Progenitor cell of endocrine pancreas (in vitro differentiated cells): Measurements from ENCODE around the gene ACTR3. TPM values are rescaled to one million over a fixed set of nuclear protein-coding genes. Genes with fewer than 3 reads are reported as not detected.
A peak's percentile ranks its signal among the peaks of the same experiment; 100 is the strongest.

ENCODE experiments used
- DNase-seq: peaks from one replicate; pipeline ENCODE4 v3.0.0; 2021; ENCODE audit warnings: low spot score; ENCODE audit not compliant: unreplicated experiment
- H3K27ac Mint-ChIP-seq: 2 replicates; pipeline ENCODE4 v1.8.0; 2021; ENCODE audit warnings: mild to moderate bottlenecking, moderate library complexity, mixed read lengths
- H3K27me3 Mint-ChIP-seq: 2 replicates; pipeline ENCODE4 v1.8.0; 2021; ENCODE audit warnings: mixed read lengths
- H3K36me3 Mint-ChIP-seq: 2 replicates; pipeline ENCODE4 v1.8.0; 2022; ENCODE audit warnings: mixed read lengths; ENCODE audit not compliant: insufficient read depth
- H3K4me1 Mint-ChIP-seq: 2 replicates; pipeline ENCODE4 v1.8.0; 2021; ENCODE audit warnings: low read depth, mixed read lengths
- H3K4me3 Mint-ChIP-seq: 2 replicates; pipeline ENCODE4 v1.8.0; 2021; ENCODE audit warnings: low read depth, mild to moderate bottlenecking, moderate library complexity, mixed read lengths
- H3K9me3 Mint-ChIP-seq: 2 replicates; pipeline ENCODE4 v1.8.0; 2021; ENCODE audit warnings: low read depth, mixed read lengths
- total RNA-seq: library from RNA; stranded (reverse); gene quantifications from 2 replicates; pipeline ENCODE4 v1.2.1, GENCODE V29; 2021
- TF ChIP-seq, protein P1 (sequence below): fragments of 200-600 bp; sonication (generic); IDR thresholded peaks from one replicate; pipeline ENCODE4 v1.5.0; 2021; ENCODE audit warnings: antibody characterized with exemption, mild to moderate bottlenecking; ENCODE audit not compliant: unreplicated experiment

ACTR3 gene
- total RNA-seq, 1 donor from 2014 or later = 156 TPM

DNA sequence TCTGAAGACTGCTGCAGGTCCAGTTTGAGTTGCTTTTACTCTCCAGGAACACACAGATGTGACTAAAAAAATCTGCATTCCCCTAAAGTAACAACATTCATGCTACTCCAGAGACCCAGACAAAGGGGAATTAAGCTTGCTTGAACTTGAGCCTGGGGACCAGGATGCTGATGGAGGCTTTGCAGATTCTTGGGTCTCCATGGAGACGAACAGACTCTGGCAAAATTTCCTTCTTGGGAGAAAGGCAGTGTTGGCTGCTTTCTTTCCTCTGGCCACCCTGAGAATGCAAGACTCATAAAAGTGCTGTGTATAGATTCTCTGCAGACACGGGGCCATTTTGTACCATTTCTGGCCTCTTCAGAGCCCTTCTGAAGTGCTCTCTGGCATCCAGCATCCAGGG lies 112.0 kb downstream of the ACTR3 start:
- TF ChIP-seq, protein P1, sequence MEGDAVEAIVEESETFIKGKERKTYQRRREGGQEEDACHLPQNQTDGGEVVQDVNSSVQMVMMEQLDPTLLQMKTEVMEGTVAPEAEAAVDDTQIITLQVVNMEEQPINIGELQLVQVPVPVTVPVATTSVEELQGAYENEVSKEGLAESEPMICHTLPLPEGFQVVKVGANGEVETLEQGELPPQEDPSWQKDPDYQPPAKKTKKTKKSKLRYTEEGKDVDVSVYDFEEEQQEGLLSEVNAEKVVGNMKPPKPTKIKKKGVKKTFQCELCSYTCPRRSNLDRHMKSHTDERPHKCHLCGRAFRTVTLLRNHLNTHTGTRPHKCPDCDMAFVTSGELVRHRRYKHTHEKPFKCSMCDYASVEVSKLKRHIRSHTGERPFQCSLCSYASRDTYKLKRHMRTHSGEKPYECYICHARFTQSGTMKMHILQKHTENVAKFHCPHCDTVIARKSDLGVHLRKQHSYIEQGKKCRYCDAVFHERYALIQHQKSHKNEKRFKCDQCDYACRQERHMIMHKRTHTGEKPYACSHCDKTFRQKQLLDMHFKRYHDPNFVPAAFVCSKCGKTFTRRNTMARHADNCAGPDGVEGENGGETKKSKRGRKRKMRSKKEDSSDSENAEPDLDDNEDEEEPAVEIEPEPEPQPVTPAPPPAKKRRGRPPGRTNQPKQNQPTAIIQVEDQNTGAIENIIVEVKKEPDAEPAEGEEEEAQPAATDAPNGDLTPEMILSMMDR = no peak
- peaks cover 18% of the 10 kb centered on the region for H3K4me1 Mint-ChIP-seq
- H3K4me3 Mint-ChIP-seq = no peak overlapping the region
- H3K9me3 Mint-ChIP-seq = peaks cover 7% of the 10 kb centered on the region
- H3K27ac Mint-ChIP-seq = no peak overlapping the region
- no peak for DNase-seq
- H3K36me3 Mint-ChIP-seq = no peaks in the 10 kb centered on the region
- peaks cover 6% of the 10 kb centered on the region for H3K27me3 Mint-ChIP-seq

DNA sequence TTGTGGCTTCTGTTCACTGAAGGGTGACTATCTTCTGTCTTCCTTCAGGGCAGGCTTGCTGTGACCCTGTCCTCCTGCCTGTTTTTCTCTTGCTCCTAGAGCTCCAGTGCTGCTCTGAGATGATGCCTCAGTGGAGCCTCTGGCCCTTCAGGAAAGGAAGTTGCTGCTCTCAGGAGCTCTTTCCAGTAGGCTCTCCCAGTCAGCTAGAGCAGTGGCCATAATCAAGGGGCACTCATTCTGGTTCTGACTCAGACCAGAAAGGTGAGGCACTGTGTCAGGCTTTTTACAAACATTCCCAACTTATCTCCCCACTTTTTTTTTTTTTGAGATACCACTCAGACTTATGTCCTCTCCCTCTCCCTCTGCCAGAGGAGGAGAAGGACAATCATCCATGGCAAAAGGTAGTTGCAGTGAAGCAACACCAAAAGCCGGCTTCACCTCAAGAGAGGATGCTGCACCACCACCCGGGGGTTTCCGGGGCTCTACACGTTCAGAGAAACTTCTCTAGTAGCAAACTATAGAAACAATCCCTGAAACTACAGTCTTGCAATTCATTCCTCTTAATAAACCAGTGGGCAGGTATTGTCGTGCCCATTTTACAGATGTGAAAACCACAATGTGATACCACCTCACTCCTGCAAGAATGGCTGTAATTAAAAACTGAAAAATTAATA lies 115.4 kb downstream of the ACTR3 start:
- Mint-ChIP-seq H3K4me3 (no peak overlapping the region), H3K4me1 (peaks cover 35% of the 10 kb centered on the region), H3K27ac (peak overlapping the region; percentile 50), H3K9me3 (peaks cover 11% of the 10 kb centered on the region), H3K36me3 (no peaks in the 10 kb centered on the region), H3K27me3 (no peaks in the 10 kb centered on the region)
- no peak for DNase-seq
- TF ChIP-seq, protein P1 = no peak

DNA sequence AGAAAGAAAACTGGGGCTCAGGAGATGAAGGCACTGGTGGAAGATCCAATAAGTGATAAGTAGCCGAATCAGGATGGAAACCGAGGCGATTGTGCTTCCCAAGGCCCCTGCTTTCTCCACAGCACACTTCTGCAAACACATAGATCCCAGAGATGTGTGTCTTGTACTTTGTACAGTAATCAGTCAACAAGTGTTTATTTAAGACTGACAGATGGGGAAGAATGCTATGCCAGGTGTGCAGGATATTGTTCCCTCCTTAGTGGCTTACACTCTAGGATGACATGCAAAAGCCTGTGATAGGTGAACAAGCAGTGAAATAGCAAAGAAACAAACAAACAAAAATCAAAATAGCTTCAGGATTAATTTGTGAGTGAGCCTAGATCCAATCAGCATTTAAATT lies 116.6 kb downstream of the ACTR3 start:
- TF ChIP-seq, protein P1 = no peak
- H3K27me3 Mint-ChIP-seq = no peaks in the 10 kb centered on the region
- H3K9me3 Mint-ChIP-seq = peaks cover 11% of the 10 kb centered on the region
- H3K27ac Mint-ChIP-seq = peak overlapping the region; percentile 86
- no peak overlapping the region for H3K4me3 Mint-ChIP-seq
- H3K4me1 Mint-ChIP-seq = peaks cover 29% of the 10 kb centered on the region
- no peak for DNase-seq
- H3K36me3 Mint-ChIP-seq = no peaks in the 10 kb centered on the region

DNA sequence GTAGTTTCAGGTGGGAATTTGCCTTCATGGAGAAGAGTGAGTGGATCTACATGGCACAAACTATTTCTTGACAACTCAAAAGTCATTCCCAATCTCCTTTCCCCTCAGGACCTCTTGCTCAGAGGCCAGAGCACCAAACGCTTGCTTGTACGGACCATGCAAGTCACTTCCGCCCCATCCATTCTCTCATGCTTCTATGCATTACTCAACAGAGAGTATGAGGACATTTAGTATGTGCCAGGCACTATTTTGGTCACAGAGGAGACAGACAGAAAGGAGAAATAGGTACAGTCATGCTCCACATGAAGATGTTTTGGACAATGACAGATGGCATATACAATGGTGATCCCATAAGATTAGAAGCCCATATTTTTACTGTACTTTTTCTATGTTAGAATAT lies 117.5 kb downstream of the ACTR3 start:
- Mint-ChIP-seq H3K9me3 (peaks cover 11% of the 10 kb centered on the region), H3K4me3 (no peak overlapping the region), H3K27ac (peak overlapping the region; percentile 22), H3K36me3 (no peaks in the 10 kb centered on the region), H3K27me3 (no peaks in the 10 kb centered on the region), H3K4me1 (peaks cover 29% of the 10 kb centered on the region)
- TF ChIP-seq, protein P1 = no peak
- DNase-seq = no peak

DNA sequence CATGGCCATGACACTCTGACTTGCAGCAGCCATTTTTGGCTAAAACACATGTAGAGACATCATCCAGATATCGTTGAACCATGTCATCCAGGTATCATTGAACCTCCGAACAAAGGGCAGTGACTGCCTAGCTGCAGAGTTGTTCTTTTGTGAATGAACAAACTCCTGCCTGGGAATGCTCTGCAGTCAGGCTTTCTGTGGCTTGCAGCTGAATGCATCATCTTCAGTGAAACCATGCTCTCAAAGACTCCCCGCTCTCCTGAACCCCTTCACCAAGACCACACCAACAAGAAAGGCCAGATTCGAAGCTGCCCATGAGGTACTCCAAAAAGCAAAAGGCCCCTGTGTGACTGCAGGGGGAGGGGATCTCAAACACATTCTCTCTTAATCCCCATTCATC lies 118.8 kb downstream of the ACTR3 start:
- DNase-seq = no peak
- no peak overlapping the region for H3K4me3 Mint-ChIP-seq
- H3K27ac Mint-ChIP-seq = no peak overlapping the region
- TF ChIP-seq, protein P1 = no peak
- peaks cover 7% of the 10 kb centered on the region for H3K9me3 Mint-ChIP-seq
- peaks cover 29% of the 10 kb centered on the region for H3K4me1 Mint-ChIP-seq
- no peaks in the 10 kb centered on the region for H3K27me3 Mint-ChIP-seq
- H3K36me3 Mint-ChIP-seq = no peaks in the 10 kb centered on the region
